Stimulated activated CD4-positive, alpha-beta T cell treated with anti-CD3 and anti-CD28 coated beads, Interleukin-4, amount 100 ng/mL, for 48 hours (primary cell): ENCODE measurements around the gene DDX10.

ENCODE experiments used
- DNase-seq, 2 donors: peaks; one replicate each; pipeline ENCODE4 v3.0.0-alpha.2; 2020; ENCODE audit warnings: low read depth in 2 of 2

DDX10 gene

GRCh38 chr11:108906329-108906728 lies 241.5 kb downstream of the DDX10 start:
- DNase-seq = no peak

- no peak for DNase-seq
Observed at GRCh38 chr11:108906826-108907225, 242.0 kb downstream of the DDX10 start.

- no peak for DNase-seq
Observed at GRCh38 chr11:108909041-108909440, 244.2 kb downstream of the DDX10 start.

GRCh38 chr11:108909921-108910320 lies 245.1 kb downstream of the DDX10 start:
- no peak for DNase-seq

GRCh38 chr11:108912581-108912980 lies 247.7 kb downstream of the DDX10 start:
- DNase-seq = no peak

GRCh38 chr11:108913204-108913603 lies 248.3 kb downstream of the DDX10 start:
- no peak for DNase-seq

GRCh38 chr11:108914211-108914610 lies 249.3 kb downstream of the DDX10 start:
- no peak for DNase-seq

- no peak for DNase-seq
Observed at GRCh38 chr11:108914981-108915380, 250.1 kb downstream of the DDX10 start.

- no peak for DNase-seq
Observed at GRCh38 chr11:108915666-108916065, 250.8 kb downstream of the DDX10 start.

- no peak for DNase-seq
Observed at GRCh38 chr11:108916290-108916689, 251.4 kb downstream of the DDX10 start.

GRCh38 chr11:108916935-108917334 lies 252.1 kb downstream of the DDX10 start:
- DNase-seq = no peak

GRCh38 chr11:108921211-108921610 lies 256.3 kb downstream of the DDX10 start:
- no peak for DNase-seq

GRCh38 chr11:108922241-108922640 lies 257.4 kb downstream of the DDX10 start:
- DNase-seq = no peak

GRCh38 chr11:108923413-108923812 lies 258.5 kb downstream of the DDX10 start:
- DNase-seq = no peak

- no peak for DNase-seq
Observed at GRCh38 chr11:108926171-108926840, 261.4 kb downstream of the DDX10 start.

GRCh38 chr11:108926841-108927577 lies 262.1 kb downstream of the DDX10 start:
- no peak for DNase-seq

GRCh38 chr11:108927791-108928545 lies 263.1 kb downstream of the DDX10 start:
- DNase-seq = no peak

GRCh38 chr11:108929241-108929640 lies 264.4 kb downstream of the DDX10 start:
- DNase-seq = no peak

- DNase-seq = no peak
Observed at GRCh38 chr11:108931168-108931567, 266.3 kb downstream of the DDX10 start.

GRCh38 chr11:108933630-108934029 lies 268.8 kb downstream of the DDX10 start:
- DNase-seq = no peak

GRCh38 chr11:108934289-108934688 lies 269.4 kb downstream of the DDX10 start:
- DNase-seq = no peak

GRCh38 chr11:108934696-108935095 lies 269.8 kb downstream of the DDX10 start:
- DNase-seq = no peak

- no peak for DNase-seq
Observed at GRCh38 chr11:108937746-108938145, 272.9 kb downstream of the DDX10 start.
